ENCODE results near the gene PARK7. TPM values are rescaled to one million over a fixed set of nuclear protein-coding genes. Genes with fewer than 3 reads are reported as not detected.

Gene PARK7
- total and polyA plus RNA-seq, 4 donors = 140 to 392 (median 267) TPM

DNA sequence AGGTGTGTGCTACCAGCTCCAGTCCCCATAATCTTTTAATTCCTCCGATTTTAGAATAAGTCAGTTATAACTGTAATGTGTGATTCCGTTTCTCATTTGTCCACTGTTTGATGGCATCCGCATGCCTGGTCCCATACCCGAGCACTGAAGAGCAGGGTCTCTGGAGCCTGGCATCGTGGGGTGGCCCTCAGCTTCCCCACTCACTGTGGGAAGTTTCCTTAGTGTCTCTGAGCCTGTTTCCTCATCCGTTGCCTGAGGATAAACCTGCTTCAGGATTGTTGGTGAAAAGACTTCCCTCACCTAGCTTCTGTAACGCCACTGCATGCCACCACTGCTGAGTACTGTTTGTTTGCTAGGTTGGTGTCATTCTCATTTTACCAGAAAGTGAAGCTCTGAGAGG lies 19.5 kb downstream of the PARK7 start:
- no peak overlapping the region for H3K4me3 ChIP-seq
- no peak overlapping the region for H3K27ac ChIP-seq (ENCODE audit: low read depth in 1 of 2, low read length in 1 of 2)
- DNase-seq (no peak), ATAC-seq (ENCODE audit: insufficient read depth, low FRiP score) (no peak)
- no peaks in the 10 kb centered on the region for H3K27me3 ChIP-seq (ENCODE audit: control insufficient read depth in 3 of 3, insufficient read depth in 3 of 3, low read length in 2 of 3)
- no peak overlapping the region for H3K9ac ChIP-seq (ENCODE audit: insufficient read depth in 1 of 2, low read length in 2 of 2)
- peaks cover 29 to 53% (median 31%) of the 10 kb centered on the region in 4 donors for H3K36me3 ChIP-seq (ENCODE audit: control insufficient read depth in 4 of 4, insufficient read depth in 4 of 4, low read length in 4 of 4)
- WGBS, 2 donors = 92 to 95% methylated on average over 7 of the region's 7 CpGs
- H3K9me3 ChIP-seq (ENCODE audit: control insufficient read depth in 4 of 4, insufficient read depth in 3 of 4, low read length in 3 of 4) = no peaks in the 10 kb centered on the region
- peaks cover 0 to 2% (median 0%) of the 10 kb centered on the region in 5 donors for H3K4me1 ChIP-seq (ENCODE audit: control insufficient read depth in 5 of 5, insufficient read depth in 5 of 5, low read length in 5 of 5)
- TF ChIP-seq, protein P1, sequence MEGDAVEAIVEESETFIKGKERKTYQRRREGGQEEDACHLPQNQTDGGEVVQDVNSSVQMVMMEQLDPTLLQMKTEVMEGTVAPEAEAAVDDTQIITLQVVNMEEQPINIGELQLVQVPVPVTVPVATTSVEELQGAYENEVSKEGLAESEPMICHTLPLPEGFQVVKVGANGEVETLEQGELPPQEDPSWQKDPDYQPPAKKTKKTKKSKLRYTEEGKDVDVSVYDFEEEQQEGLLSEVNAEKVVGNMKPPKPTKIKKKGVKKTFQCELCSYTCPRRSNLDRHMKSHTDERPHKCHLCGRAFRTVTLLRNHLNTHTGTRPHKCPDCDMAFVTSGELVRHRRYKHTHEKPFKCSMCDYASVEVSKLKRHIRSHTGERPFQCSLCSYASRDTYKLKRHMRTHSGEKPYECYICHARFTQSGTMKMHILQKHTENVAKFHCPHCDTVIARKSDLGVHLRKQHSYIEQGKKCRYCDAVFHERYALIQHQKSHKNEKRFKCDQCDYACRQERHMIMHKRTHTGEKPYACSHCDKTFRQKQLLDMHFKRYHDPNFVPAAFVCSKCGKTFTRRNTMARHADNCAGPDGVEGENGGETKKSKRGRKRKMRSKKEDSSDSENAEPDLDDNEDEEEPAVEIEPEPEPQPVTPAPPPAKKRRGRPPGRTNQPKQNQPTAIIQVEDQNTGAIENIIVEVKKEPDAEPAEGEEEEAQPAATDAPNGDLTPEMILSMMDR (IDR thresholded peaks at IDR 0.05; ENCODE audit: control extremely low read depth, extremely low read depth) = no peak

DNA sequence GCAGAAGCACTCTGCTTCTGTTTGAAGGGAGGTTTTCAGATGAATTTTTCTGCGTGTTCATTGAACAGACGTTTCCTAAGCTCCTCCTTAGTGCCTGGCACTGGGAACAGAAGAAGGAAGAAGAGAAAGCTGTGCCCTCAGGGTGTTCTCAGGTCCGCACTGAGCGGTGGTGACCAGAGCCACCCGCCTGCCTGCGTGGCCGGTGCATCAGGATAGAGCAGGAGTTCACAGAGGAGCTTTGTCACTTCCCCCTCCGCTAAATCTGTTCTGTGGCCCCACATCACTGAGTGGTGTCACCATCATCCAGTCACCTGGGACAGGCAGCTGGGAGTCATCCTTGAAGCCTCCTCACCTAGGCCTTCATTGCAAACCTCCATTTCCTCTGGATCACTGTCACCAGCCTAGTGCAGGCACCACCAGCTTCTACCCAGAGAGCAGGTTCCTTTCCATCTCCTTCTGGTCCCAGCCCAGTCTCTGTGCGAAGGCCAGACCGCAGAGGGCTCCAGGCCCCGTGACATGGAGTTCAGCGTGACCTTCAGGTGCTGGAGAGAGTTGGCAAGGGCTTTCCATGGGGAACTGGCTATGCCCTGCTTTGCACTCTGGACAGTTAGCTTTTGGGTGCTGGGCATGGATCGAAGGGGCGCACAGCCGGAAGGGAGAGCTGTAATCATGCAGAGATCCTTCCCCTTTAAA lies 21.7 kb downstream of the PARK7 start:
- no peaks in the 10 kb centered on the region for H3K27me3 ChIP-seq (ENCODE audit: control insufficient read depth in 3 of 3, insufficient read depth in 3 of 3, low read length in 2 of 3)
- WGBS, 2 donors = 95 to 96% methylated on average over 15 of the region's 15 CpGs
- H3K9me3 ChIP-seq (ENCODE audit: control insufficient read depth in 4 of 4, insufficient read depth in 3 of 4, low read length in 3 of 4) = no peaks in the 10 kb centered on the region
- H3K27ac ChIP-seq (ENCODE audit: low read depth in 1 of 2, low read length in 1 of 2) = no peak overlapping the region
- H3K36me3 ChIP-seq (ENCODE audit: control insufficient read depth in 4 of 4, insufficient read depth in 4 of 4, low read length in 4 of 4) = peaks cover 29 to 59% (median 33%) of the 10 kb centered on the region in 4 donors
- no peak overlapping the region for H3K4me3 ChIP-seq
- peaks cover 0 to 2% (median 0%) of the 10 kb centered on the region in 5 donors for H3K4me1 ChIP-seq (ENCODE audit: control insufficient read depth in 5 of 5, insufficient read depth in 5 of 5, low read length in 5 of 5)
- no peak for DNase-seq
- TF ChIP-seq, protein P1 (IDR thresholded peaks at IDR 0.05; ENCODE audit: control extremely low read depth, extremely low read depth) = no peak
- no peak overlapping the region for H3K9ac ChIP-seq (ENCODE audit: insufficient read depth in 1 of 2, low read length in 2 of 2)
- no peak for ATAC-seq (ENCODE audit: insufficient read depth, low FRiP score)

DNA sequence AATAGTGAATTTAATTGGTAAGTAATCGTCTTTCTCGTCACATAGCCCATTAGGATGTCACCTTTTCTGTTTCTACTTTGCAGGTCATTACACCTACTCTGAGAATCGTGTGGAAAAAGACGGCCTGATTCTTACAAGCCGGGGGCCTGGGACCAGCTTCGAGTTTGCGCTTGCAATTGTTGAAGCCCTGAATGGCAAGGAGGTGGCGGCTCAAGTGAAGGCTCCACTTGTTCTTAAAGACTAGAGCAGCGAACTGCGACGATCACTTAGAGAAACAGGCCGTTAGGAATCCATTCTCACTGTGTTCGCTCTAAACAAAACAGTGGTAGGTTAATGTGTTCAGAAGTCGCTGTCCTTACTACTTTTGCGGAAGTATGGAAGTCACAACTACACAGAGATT lies 23.3 kb downstream of the PARK7 start:
- H3K27me3 ChIP-seq (ENCODE audit: control insufficient read depth in 3 of 3, insufficient read depth in 3 of 3, low read length in 2 of 3) = no peaks in the 10 kb centered on the region
- peaks cover 0 to 2% (median 0%) of the 10 kb centered on the region in 5 donors for H3K4me1 ChIP-seq (ENCODE audit: control insufficient read depth in 5 of 5, insufficient read depth in 5 of 5, low read length in 5 of 5)
- TF ChIP-seq, protein P1 (IDR thresholded peaks at IDR 0.05; ENCODE audit: control extremely low read depth, extremely low read depth) = no peak
- 94 to 96% methylated on average over 15 of the region's 15 CpGs for WGBS, 2 donors
- peaks cover 22 to 45% (median 28%) of the 10 kb centered on the region in 4 donors for H3K36me3 ChIP-seq (ENCODE audit: control insufficient read depth in 4 of 4, insufficient read depth in 4 of 4, low read length in 4 of 4)
- H3K9ac ChIP-seq (ENCODE audit: insufficient read depth in 1 of 2, low read length in 2 of 2) = no peak overlapping the region
- DNase-seq (no peak), ATAC-seq (ENCODE audit: insufficient read depth, low FRiP score) (no peak)
- no peak overlapping the region for H3K27ac ChIP-seq (ENCODE audit: low read depth in 1 of 2, low read length in 1 of 2)
- H3K4me3 ChIP-seq = no peak overlapping the region
- H3K9me3 ChIP-seq (ENCODE audit: control insufficient read depth in 4 of 4, insufficient read depth in 3 of 4, low read length in 3 of 4) = no peaks in the 10 kb centered on the region

Data from lung (tissue), 12 donors.